ENCODE results near the gene PPM1A.

DNA sequence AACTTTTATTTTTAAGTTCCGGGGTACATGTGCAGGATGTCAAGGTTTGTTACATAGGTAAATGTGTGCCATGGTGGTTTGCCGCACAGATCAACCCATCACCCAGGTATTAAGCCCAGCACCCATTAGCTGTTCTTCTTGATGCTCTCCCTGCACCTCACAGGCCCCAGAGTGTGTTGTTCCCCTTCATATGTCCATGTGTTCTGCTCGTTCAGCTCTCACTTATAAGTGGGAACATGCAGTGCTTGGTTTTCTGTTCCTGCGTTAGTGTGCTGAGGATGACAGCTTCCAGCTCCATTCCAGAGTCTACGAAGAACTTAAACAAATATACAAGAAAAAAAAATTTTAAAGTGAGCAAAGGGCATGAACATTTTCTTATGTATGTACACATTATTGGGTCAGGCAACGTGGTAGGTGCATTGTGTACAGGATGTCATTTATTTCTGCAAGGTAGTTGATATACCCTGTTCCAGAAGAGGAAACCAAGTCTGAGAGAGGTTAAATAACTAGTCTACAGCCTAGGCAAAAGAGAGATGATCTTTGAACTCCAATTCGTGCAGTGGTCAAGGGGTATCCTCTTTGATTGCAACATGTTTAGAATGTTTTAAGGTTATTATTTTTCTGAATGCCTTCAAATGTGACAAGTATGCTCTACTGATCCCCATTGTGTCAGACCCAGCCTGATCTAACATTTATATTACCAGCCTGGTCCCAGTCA lies 8.7 kb upstream of the PPM1A start:
- TF ChIP-seq CTCF (conservative IDR thresholded peaks at IDR 0.05; ENCODE audit: low read length) (no peak), EZH2phosphoT487 (IDR thresholded peaks at IDR 0.05; ENCODE audit: borderline replicate concordance) (no peak)

All from Loucy (cell line).